ENCODE results near the gene RASSF4.

RASSF4 gene

GRCh38 chr10:44951576-44952226 lies 7.9 kb upstream of the RASSF4 start:
- no peaks in the 10 kb centered on the region for H3K9me3 Mint-ChIP-seq
- peaks cover 23% of the 10 kb centered on the region for H3K36me3 Mint-ChIP-seq (ENCODE audit: low read depth)
- H3K4me3 Mint-ChIP-seq: no peak overlapping the region
- peaks cover 67% of the 10 kb centered on the region for H3K4me1 Mint-ChIP-seq
- H3K27me3 Mint-ChIP-seq (ENCODE audit: low read depth): no peaks in the 10 kb centered on the region
- TF ChIP-seq, protein P1, sequence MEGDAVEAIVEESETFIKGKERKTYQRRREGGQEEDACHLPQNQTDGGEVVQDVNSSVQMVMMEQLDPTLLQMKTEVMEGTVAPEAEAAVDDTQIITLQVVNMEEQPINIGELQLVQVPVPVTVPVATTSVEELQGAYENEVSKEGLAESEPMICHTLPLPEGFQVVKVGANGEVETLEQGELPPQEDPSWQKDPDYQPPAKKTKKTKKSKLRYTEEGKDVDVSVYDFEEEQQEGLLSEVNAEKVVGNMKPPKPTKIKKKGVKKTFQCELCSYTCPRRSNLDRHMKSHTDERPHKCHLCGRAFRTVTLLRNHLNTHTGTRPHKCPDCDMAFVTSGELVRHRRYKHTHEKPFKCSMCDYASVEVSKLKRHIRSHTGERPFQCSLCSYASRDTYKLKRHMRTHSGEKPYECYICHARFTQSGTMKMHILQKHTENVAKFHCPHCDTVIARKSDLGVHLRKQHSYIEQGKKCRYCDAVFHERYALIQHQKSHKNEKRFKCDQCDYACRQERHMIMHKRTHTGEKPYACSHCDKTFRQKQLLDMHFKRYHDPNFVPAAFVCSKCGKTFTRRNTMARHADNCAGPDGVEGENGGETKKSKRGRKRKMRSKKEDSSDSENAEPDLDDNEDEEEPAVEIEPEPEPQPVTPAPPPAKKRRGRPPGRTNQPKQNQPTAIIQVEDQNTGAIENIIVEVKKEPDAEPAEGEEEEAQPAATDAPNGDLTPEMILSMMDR (IDR thresholded peaks at IDR 0.05; ENCODE audit: unreplicated experiment in 3 of 3): no peak
- H3K27ac Mint-ChIP-seq: no peak overlapping the region

DNA sequence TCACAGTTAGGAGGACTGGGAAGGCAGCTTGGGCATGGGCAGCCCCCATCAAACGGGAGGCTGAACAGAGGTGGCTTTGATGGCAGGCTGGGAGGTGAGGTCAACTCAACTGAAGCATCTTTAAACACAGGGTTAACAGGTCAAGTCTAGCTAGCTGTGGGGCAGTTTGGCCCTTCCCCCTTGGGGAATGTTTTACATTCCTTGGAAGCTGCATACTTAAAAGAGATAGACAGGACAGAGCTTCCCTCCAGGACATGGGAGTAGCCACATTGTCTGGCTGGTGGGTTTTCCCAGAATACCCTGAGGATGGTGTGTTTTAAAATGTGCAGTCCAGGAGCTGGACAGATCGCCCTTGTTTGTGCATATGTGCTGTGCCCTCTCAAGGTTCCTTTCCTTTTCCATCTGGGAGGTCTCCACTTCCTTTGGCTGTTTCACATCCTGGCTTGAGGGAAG lies 6.8 kb upstream of the RASSF4 start:
- Mint-ChIP-seq H3K9me3 (no peaks in the 10 kb centered on the region), H3K27ac (peak overlapping the region in 2 of 3 experiments; percentile 14 to 17), H3K27me3 (ENCODE audit: low read depth) (no peaks in the 10 kb centered on the region), H3K4me1 (peaks cover 67% of the 10 kb centered on the region), H3K4me3 (no peak overlapping the region), H3K36me3 (ENCODE audit: low read depth) (peaks cover 27% of the 10 kb centered on the region)
- TF ChIP-seq, protein P1 (IDR thresholded peaks at IDR 0.05; ENCODE audit: unreplicated experiment in 3 of 3): no peak

GRCh38 chr10:44954042-44954441 lies 5.6 kb upstream of the RASSF4 start:
- TF ChIP-seq, protein P1 (IDR thresholded peaks at IDR 0.05; ENCODE audit: unreplicated experiment in 3 of 3): no peak
- H3K36me3 Mint-ChIP-seq (ENCODE audit: low read depth): peaks cover 27% of the 10 kb centered on the region
- H3K27me3 Mint-ChIP-seq (ENCODE audit: low read depth): no peaks in the 10 kb centered on the region
- H3K4me1 Mint-ChIP-seq: peaks cover 67% of the 10 kb centered on the region
- H3K4me3 Mint-ChIP-seq: no peak overlapping the region
- H3K27ac Mint-ChIP-seq: no peak overlapping the region
- no peaks in the 10 kb centered on the region for H3K9me3 Mint-ChIP-seq

GRCh38 chr10:44954962-44955361 lies 4.6 kb upstream of the RASSF4 start:
- H3K9me3 Mint-ChIP-seq: no peaks in the 10 kb centered on the region
- no peak overlapping the region for H3K4me3 Mint-ChIP-seq
- H3K27me3 Mint-ChIP-seq (ENCODE audit: low read depth): no peaks in the 10 kb centered on the region
- H3K4me1 Mint-ChIP-seq: peaks cover 60% of the 10 kb centered on the region
- TF ChIP-seq, protein P1 (IDR thresholded peaks at IDR 0.05; ENCODE audit: unreplicated experiment in 3 of 3): no peak
- no peak overlapping the region for H3K27ac Mint-ChIP-seq
- H3K36me3 Mint-ChIP-seq (ENCODE audit: low read depth): peaks cover 27% of the 10 kb centered on the region

GRCh38 chr10:44955413-44956070 lies 4.1 kb upstream of the RASSF4 start:
- H3K36me3 Mint-ChIP-seq (ENCODE audit: low read depth): peaks cover 27% of the 10 kb centered on the region
- H3K27me3 Mint-ChIP-seq (ENCODE audit: low read depth): no peaks in the 10 kb centered on the region
- H3K27ac Mint-ChIP-seq: no peak overlapping the region
- peaks cover 60% of the 10 kb centered on the region for H3K4me1 Mint-ChIP-seq
- H3K4me3 Mint-ChIP-seq: no peak overlapping the region
- H3K9me3 Mint-ChIP-seq: no peaks in the 10 kb centered on the region
- TF ChIP-seq, protein P1 (IDR thresholded peaks at IDR 0.05; ENCODE audit: unreplicated experiment in 3 of 3): no peak
